HTERT RPE-1 (cell line): ENCODE measurements around the gene RIPK1.
"Not testable (repeated sequence)": the region's sequence is repeated elsewhere in the genome, so short reads cannot be mapped to it uniquely, and the experiment has no call there.

Source experiments
- in situ Hi-C: fragments of 300-500 bp; cut with MboI; formaldehyde crosslinking; loops from 4 replicates; pipeline ENCODE4 v1.14.3; 2020; ENCODE audit warnings: low sequenced_read_pairs

The RIPK1 gene

GRCh38 chr6:3133515-3133914, 65.2 kb downstream of the RIPK1 start:
- in situ Hi-C loops, result no loop called here

GRCh38 chr6:3135668-3136291, 67.5 kb downstream of the RIPK1 start:
- in situ Hi-C loops, result no loop called here

GRCh38 chr6:3136292-3137011, 68.2 kb downstream of the RIPK1 start:
- in situ Hi-C loops, result no loop called here

GRCh38 chr6:3137057-3137777, 68.9 kb downstream of the RIPK1 start:
- in situ Hi-C loops, result no loop called here

GRCh38 chr6:3137873-3138272, 69.6 kb downstream of the RIPK1 start:
- in situ Hi-C loops, result not testable (repeated sequence)

GRCh38 chr6:3138341-3138740, 70.0 kb downstream of the RIPK1 start:
- in situ Hi-C loops, result no loop called here

- in situ Hi-C loops, result no loop called here
These were observed 71.0 kb downstream of the RIPK1 start for GRCh38 chr6:3139090-3139903.

GRCh38 chr6:3140201-3140600, 71.9 kb downstream of the RIPK1 start:
- in situ Hi-C loops, result no loop called here

- in situ Hi-C loops, result no loop called here
These were observed 74.2 kb downstream of the RIPK1 start for GRCh38 chr6:3142536-3142935.

GRCh38 chr6:3143158-3143557, 74.9 kb downstream of the RIPK1 start:
- in situ Hi-C loops, result no loop called here

- in situ Hi-C loops, result no loop called here
These were observed 76.3 kb downstream of the RIPK1 start for GRCh38 chr6:3144571-3144970.

GRCh38 chr6:3147914-3148757, 79.8 kb downstream of the RIPK1 start:
- in situ Hi-C loops, result no loop called here

- in situ Hi-C loops, result no loop called here
These were observed 83.4 kb downstream of the RIPK1 start for GRCh38 chr6:3151691-3152090.

- in situ Hi-C loops, result no loop called here
These were observed 84.4 kb downstream of the RIPK1 start for GRCh38 chr6:3152689-3153088.

GRCh38 chr6:3155416-3155815, 87.1 kb downstream of the RIPK1 start:
- in situ Hi-C loops, result not testable (repeated sequence)

- in situ Hi-C loops, result not testable (repeated sequence)
These were observed 88.2 kb downstream of the RIPK1 start for GRCh38 chr6:3156184-3157130.

GRCh38 chr6:3157131-3157933, 89.0 kb downstream of the RIPK1 start, which contains the start of gene TUBB2A:
TUBB2A (minus strand) TSS chr6:3157544; CDS start chr6:3157463, 81 bp downstream.
- in situ Hi-C loops, result no loop called here
